NCI-H2107 (cell line): ENCODE measurements around the gene TBC1D9.
"Not testable (repeated sequence)": the region's sequence is repeated elsewhere in the genome, so short reads cannot be mapped to it uniquely, and the experiment has no call there.

Source experiments
- DNase-seq: peaks from one replicate; lab custom pipeline; 2025; lab: John Stamatoyannopoulos, UW

Gene TBC1D9

GRCh38 chr4:140756319-140757231 is at the start of gene TBC1D9:
TBC1D9 (minus strand) TSS chr4:140756385; CDS start chr4:140756045, 340 bp downstream.
- peak; percentile 46 for DNase-seq

- DNase-seq: no peak
Observed at GRCh38 chr4:140805293-140805692, 49.1 kb upstream of the TBC1D9 start.

- DNase-seq: no peak
Observed at GRCh38 chr4:140802591-140802990, 46.4 kb upstream of the TBC1D9 start.

DNA sequence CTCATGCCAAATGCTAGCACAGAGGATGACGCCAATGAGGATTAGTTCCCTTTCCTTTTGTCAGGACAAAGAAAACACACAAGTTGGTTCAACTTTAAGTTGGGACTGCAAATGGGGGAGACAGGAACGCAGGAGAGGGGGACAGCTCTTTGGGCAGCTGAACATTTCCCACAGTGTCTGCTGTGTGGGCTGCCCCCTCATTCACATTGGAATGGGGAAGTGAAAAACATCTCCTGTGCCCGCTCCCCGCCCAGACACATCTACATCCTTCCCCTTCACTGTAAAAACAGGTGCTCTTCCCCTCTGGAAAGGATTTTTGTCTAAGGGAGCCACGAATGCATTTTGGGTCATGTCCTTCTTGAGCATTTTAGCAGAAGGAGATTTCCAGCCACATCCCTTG is 44.5 kb upstream of the TBC1D9 start:
- no peak for DNase-seq

DNA sequence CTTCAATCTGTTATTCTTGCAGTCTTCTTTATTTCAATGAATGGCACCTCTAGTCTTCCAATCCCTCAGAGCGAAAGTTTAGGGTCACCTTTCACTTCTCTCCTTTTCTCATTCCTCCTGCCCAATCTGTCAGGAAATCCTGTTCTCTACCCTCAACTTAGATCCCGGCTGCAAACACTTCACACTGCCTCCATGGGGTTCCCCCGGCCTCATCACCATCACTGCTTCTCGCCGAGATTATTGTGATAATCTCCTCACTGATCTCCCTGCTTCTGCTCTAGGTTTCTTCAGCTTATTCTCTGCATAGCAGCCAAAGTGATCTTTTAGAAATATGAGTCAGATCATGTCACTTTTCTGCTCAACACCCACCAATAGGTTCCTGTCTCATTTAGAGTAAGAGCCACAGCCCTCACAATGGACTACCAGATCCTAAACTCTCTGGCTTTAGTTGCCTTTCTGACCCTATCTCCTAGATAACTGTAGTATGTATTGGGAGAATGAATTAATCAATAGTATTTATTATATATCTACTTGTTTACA is 43.6 kb upstream of the TBC1D9 start:
- DNase-seq: no peak

DNA sequence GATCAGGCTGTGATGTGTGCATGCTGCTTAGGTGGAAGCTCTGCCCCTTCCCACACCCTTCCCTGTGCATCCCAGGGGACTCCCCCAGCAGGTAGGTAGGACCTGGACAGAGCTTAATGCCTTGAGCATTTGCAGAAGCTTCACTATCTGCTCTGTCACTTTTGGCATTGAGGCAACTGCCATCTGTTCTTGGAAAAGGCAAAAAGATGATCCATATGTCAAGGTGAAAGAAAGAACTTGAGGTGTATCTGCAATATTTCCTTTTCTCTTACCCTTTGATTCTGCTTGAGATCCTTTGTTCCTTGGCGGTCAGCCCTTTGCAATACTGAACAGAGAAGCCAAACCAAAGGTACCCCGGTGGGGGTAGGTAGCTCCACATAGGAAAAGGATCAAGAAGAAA is 37.1 kb upstream of the TBC1D9 start:
- DNase-seq: no peak

DNA sequence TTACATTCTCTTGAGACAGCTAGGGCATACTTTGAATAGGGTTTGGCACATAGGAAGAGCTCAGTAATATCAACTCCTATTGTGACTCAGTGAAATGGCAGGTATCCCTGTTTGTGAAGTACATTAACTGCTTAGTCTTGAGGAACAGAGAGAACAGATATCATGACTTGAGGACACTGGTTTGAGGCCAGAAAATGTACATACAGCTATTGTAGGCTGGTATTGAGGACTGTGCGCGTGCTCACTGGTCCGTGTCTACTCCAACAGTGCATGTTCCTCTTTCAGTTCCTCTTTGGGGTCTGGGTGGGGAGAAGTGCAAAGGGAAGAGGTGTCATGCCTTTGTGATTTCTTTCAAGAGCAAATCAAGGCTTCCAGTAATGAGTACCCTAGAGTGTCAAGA is 34.6 kb upstream of the TBC1D9 start:
- DNase-seq: no peak

DNA sequence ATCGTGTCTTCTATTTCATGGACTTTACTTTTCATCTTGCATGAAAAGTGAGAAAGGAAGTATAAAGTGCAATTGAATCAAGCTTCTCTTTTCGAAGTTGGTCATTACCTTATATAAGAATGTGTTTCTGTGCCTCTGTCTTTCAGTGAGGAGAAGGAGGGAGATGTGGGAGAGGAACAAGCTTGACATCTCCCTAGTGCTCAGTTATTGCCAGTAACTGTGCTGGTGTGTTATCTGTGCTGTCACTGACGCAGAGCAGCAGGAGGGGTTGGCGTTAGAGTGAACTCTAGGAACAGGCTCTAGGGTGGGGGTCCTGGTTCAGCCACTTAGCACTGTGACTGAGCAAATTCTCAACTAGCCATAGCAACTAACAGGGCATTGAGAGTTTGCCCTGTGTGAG is 34.0 kb upstream of the TBC1D9 start:
- no peak for DNase-seq

DNA sequence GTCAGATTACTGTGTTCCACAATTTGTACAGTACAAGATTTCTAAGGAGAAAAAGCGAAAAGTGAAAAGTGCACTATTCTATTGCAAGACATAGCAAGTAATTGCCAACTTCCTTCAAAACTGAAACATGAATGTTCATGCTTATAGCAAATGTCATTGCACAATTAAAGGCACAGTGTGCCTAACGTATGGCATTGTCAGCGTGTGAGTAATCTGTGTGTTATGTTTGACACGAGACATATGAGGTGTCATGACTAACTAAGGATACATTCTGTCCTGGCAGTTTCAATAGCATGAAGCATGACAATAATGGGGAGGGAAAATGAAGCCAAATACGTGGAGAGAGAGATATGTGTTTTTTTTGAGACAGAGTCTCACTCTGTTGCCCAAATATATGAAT is 33.6 kb upstream of the TBC1D9 start:
- no peak for DNase-seq

DNA sequence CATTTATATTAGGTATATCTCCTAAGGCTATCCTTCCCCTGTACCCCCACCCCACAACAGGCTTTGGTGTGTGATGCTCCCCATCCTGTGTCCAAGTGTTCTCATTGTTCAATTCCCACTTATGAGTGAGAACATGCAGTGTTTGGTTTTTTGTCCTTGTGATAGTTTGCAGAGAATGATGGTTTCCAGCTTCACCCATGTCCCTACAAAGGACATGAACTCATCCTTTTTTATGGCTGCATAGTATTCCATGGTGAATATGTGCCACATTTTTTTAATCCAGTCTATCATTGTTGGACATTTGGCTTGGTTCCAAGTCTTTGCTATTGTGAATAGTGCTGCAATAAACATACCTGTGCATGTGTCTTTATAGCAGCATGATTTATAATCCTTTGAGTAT is 26.6 kb upstream of the TBC1D9 start:
- not testable (repeated sequence) for DNase-seq

DNA sequence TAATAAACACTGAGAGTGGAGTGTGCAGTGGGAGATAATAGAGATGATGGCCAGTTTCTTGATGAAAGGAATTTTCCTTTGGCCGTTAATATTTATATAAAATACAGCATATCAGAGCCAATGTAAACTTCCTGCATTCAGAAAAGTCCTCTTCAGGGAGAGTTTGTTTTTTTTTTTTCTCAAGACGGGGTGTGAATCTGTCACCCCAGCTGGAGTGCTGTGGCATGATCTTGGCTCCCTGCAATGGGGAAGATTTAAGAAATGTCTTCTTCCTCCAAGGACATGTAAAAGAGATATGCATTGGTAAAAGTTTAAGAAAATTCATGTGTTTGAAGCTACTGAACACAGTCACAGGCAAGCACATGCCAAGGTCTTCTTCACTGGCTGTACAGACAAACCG is 25.4 kb upstream of the TBC1D9 start:
- no peak for DNase-seq

DNA sequence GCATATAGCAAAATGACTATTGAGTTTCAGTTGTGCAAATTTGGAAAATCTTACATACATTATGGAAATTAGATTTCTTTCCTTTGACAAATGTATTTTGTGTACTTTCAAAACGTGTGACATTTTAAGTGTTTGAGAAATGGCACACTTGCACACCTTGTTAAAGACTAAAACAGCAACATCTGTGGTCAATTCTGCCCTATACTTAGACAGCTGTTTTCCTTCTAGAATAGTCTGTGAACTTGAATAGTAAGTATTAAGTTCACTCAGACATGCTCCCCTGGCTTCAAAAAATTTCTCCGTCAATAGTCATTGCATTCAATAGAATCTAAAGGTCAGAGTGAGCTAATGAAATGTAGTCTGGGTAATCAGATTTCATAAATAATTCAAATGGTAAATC is 21.7 kb upstream of the TBC1D9 start:
- no peak for DNase-seq

- DNase-seq: no peak
Observed at GRCh38 chr4:140777386-140777785, 21.2 kb upstream of the TBC1D9 start.

GRCh38 chr4:140776556-140776955 is 20.4 kb upstream of the TBC1D9 start:
- no peak for DNase-seq

GRCh38 chr4:140774956-140775355 is 18.8 kb upstream of the TBC1D9 start:
- no peak for DNase-seq

GRCh38 chr4:140774510-140774909 is 18.3 kb upstream of the TBC1D9 start:
- DNase-seq: no peak

DNA sequence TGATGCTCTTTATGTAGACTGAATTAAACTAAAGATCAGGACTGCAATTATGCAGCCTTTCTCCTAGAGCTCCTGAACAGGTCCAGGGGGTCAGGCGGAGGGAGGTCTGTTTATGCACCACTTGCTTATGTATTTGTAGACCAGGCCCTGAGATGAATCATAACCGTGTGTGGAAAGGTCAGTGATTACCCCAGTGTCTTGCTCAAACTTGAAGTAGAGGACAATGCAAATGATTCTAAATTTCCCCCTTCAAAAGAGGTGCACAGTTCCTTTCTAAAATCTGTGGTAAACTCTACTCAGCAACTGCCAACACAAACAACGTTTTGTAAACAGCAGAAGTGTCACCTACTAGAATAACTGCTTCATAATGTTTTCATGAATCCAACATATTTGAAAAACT is 13.0 kb upstream of the TBC1D9 start:
- DNase-seq: no peak

- DNase-seq: no peak
Observed at GRCh38 chr4:140764785-140765392, 8.7 kb upstream of the TBC1D9 start.

DNA sequence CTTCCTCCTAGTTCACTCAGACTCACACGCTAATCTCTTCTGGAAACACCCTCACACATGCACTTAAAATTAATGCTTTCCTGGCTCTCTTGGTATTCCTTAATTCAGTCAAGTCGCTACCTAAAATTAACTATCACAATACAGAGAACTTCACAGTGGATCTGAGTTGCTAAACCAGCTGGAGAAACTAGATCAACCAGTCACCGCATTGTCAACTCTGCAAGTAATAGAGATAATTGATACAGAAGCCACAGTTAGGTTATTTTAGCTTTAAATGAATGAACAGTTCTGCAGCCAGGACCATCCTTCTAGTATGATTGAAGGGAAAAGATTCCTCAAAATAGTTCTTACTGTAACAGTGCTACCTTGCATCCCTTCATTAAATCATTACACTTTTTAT is 6.0 kb upstream of the TBC1D9 start:
- no peak for DNase-seq

GRCh38 chr4:140757232-140757630 is 1.0 kb upstream of the TBC1D9 start:
- no peak for DNase-seq

DNA sequence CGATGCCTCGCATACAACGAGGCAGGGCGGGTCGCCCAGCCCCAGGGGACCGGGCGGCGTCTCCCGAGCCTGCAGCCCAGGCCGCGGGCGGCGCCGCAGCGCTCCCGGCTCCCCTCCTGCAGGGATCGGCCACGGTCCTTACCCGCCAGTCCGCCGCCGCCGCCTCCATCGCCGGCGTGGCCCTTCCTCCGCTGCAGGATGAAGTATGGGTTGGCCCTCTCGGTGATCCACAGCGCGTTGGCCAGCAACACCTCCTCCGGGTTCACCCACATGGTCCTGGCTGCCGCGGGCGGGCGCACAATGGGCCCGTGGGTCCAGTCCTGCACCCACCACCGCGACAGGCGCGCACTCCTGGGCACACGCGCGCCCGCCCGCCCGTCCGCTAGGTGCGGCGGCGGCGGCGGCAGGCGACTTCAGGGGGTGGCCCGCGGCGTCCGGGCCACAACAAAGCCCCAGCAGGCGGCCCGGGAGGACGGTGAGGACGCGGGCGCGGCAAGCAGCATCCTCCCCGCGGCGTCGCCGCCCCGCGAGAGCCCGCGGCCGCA is 339 bp downstream of the TBC1D9 start:
- peak; percentile 7 for DNase-seq

- no peak for DNase-seq
Observed at GRCh38 chr4:140754918-140755773, 1.0 kb downstream of the TBC1D9 start.
